Suppressor macrophage treated with lipopolysaccharide for 1 hour (primary cell): ENCODE data around the gene ZCCHC7.
"Not testable (repeated sequence)": the region's sequence is repeated elsewhere in the genome, so short reads cannot be mapped to it uniquely, and the experiment has no call there.

Experiments
- DNase-seq, 3 donors: peaks; one replicate each; pipeline ENCODE4 v3.0.0-alpha.2; 2020 to 2022

ZCCHC7 gene

DNA sequence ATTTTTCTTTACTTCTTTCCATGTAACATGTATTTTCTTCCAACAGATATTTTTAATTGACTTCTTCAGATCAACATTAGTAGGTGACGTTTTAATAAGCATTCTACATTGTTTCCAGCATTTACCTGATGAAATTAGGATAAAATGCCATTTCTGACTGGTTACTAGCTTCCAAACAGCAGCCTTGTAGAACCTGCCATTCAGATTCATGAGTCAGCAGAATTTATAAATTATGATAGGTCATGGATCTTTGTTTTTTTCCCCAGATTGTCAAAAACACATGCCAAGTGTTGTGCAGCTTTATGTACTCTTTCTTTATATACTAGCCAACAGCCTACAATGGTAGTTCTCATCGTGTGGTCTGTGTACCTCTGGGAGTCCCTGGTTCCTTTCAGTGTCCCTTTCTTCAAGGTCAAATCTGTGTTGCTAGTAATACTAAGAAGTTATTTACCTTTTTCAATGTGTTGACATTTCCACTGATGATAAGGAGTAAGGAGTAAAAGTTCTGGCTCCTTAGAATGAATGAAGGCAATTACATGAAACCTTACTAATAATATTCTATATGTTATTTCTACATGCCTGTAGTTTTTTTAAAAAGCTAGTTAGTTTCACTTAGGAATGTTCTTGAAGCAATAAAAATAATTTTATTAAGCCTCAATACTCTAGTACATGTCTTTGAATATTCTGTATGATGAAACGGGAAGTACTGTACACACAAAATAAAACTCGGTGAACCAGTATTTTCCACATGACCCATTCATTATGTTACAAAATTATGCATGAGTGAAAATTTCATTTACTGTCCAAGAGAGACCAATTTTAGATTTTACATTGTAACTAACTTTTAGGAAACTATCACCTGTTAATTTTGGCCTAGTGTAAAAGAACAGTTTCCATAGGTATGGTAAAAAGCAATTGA lies 135.8 kb downstream of the ZCCHC7 start:
- no peak for DNase-seq

DNA sequence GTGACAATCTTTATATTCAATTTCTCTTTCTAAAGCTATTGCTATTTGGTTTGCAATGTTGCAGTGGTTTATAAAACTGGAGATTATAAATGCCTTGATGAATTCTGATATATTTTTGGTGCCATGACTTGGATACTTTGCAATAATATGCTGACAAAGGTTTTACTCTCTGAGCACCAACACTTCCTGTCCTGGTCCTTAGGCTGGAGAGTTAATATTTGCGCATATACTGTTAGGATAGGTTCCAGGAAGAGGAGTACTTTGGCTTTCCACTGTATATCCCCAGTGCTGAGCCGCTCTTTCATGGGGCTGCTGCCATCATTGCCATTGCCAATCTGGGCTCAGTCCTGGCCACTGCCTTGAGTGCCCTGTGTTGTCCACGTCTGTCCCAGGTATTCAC lies 139.6 kb downstream of the ZCCHC7 start:
- DNase-seq: no peak

DNA sequence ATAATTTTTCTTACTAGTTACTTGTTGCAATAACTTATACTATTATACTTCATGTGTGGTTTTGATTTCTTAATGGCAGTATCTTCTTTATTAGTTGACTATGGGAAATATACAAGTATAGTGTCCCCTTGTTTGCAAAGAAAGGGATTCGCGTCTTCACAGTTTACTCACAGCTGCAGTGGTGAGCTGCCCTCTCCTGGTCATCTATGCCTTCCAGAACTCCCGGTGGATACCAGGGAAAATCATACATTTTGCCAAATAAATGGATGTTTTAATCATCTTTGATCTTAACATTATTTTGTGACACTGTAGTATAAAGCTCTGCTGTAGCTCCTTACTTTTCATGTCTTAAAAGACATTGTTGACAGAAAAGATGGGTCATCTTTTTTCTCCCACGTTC lies 142.0 kb downstream of the ZCCHC7 start:
- peak; percentile 35 to 41 (median 37) for DNase-seq

DNA sequence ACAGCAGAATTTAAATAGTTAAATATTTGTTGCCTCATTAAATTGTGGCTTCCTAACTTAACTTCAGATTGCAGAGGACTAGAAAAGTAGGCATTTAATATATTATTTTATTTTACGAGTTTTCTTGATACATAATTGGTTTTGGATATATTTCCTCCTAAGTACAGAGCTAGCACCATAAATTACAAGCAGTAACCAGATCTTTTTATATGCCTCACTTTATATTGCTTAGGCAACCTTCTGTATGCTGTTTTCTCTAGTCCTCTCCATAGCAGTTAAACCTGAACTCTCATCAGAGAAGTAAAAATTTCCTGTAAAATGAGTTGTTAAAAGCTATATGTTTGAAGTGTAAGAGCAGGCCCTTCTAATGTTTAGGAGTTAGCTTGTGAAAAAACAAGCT lies 144.2 kb downstream of the ZCCHC7 start:
- no peak for DNase-seq

DNA sequence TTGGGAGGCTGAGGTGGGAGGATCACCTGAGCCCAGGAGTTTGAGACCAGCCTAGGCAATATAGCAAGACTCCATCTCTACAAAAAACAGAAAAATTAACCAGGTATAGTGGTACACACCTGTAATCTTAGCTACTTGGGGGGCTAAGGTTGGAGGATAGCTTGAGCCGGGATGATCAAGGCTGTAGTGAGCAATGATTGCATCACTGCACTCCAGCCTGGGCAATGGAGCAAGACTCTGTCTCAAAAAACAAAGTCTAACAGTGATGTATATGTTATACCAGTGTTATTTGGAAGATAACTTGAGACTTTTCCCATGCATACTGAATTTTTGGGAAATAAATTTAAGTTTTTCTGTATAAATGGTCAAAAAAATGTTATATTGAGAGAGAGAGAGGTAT lies 146.3 kb downstream of the ZCCHC7 start:
- no peak for DNase-seq

DNA sequence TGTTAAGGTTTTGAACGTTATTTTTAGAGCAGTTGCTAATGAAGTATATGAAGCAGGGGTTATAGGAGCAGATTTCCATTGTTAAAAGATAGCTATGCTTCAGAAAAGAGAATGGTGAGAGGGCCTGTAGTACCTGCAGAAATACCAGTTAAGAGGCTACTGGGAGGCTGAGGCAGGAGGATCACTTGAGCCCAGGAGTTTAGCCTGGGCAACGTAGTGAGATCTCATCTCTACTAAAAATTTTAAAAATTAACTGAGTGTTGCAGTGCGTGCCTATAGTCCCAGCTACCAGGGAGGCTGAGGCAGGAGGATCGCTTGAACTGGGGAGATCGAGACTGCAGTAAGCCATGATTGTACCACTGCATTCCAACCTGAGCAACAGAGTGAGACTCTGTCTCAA lies 148.8 kb downstream of the ZCCHC7 start:
- no peak for DNase-seq

DNA sequence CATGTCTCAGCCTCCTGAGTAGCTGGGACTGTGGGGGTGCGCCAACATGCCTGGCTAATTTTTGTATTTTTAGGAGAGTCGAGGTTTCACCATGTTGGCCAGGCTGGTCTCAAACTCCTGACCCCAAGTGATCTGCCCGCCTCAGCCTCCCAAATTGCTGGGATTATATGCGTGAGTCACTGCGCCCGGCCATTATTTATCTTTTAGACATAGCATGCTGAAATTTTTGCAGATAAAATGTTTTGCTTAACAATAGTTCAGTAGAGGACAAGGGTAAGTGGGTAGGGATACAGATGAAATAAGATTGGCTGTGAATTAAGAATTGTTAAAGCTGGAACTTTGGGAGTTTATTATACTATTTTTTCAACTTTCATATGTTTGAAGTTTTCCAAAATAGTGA lies 151.3 kb downstream of the ZCCHC7 start:
- no peak for DNase-seq

DNA sequence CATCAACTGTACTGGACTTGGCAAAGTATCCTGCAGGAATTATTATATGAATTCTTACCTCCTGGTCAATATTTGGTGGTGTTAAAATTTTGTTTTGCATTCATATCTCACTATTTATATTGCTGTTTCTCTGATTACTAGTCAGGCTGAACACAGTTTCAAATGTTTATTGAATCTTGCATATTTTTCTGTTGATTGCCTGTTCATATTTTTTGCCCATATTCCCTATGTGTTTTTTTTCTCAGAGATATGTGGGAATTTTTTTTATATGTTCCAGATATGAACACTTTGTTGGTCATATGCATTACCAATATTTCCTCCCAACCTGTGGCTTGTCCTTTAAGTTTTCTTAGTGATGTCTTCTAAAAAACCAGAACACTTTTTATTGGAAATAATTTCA lies 153.2 kb downstream of the ZCCHC7 start:
- DNase-seq: no peak

DNA sequence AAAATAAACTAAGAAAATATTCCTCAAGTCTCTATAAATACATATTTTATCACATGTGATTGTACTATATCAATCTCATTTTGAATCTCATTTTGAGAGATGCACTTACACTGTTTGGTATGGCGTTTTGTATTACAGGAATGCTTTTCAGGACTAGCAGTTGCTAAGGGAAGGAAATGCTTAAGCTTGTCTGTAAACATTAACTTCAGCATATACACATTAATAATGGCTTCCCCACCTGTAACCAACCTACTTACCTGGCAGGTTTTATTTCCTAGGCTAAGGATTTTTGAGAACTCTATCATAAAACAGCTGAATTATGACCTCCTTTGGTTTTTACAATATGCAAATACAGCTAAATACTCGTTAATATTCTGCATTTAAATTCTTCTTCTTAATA lies 161.2 kb downstream of the ZCCHC7 start:
- DNase-seq: no peak

DNA sequence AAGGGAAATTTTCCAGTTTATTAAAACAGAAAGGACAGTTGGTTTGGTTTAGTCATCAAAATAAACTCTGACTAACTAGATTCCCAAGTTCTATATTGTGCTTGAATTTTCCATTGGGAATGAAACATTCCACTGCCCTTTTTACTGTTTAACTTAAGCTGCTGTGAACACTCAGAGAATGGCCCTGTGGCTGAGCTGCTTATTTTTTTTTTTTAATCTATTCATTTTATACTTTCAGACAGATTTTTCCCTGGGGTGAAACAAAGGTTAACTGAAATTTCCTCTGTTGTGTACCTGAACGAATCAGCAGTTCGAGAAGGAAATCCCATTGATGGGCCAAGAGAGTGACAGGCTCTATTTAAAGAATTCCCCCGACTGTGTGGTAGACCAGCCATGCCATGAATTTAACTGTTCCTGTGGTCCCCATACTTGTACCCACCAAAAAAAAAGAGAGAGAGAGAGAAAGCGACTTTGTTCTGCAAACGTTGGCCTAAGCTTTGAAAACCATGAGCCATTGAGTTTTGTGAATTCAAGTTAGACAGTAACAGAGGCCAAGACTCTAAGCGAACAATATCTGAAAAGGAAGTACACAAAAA lies 163.5 kb downstream of the ZCCHC7 start:
- DNase-seq: no peak

DNA sequence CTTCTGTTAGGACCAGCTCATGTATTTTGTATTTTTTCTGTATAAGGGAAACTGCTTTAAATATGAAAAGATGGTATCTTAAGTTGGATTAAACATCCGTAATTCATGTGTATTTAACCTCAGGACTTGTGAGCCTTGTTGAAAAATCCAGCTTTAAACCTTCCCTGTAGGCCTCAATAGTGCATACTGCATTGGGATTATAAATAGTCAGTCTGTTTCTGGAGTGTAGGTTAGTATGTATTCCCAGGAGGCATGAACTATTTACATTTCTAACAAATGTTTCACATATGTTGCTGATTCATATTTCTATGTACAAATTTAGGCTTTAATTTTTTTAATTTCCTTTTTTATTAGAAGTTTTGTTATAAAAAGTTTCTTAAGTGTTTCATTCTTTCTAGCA lies 164.3 kb downstream of the ZCCHC7 start:
- no peak for DNase-seq

DNA sequence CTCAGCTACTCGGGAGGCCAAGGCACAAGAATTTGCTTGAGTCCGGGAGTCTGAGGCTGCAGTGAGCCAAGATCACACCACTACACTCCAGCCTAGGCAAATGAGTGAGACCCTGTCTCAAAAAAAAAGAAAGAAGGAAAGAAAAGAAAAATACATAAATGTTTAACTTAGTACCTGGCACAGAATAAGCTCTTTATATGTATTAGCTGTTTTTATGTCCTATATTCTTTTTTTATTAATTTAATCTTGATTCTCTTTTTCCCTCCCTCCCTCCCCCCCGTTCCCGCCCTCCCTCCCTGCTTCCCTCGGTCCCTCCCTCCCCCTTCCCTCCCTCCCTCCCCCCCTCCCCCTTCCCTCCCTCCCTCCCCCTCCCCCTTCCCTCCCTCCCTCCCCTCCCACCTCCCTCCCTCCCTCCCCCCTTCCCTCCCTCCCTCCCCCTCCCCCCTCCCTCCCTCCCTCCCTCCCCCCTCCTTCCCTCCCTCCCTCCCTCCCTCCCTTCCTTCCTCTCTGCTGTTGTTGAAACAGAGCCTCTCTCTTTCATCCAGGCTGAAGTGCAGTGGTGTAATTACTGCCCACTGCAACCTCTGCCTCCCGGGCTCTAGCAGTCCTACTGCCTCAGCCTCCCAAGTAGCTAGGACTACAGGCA lies 166.3 kb downstream of the ZCCHC7 start:
- DNase-seq: no peak

DNA sequence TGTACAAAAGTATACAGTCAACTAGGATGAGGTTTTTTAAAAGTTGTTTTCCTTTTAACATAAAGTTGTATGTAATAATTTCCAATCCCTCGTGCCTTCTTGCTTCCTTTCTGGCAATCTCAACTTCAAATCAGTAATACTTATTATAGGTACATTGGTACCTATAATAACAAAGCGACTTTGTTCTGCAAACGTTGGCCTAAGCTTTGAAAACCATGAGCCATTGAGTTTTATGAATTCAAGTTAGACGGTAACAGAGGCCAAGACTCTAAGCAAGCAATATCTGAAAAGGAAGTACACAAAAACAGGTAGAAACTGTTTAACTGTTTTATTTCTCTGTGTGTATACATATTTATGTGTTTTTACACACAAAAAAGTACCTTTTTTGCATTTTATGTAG lies 166.9 kb downstream of the ZCCHC7 start:
- no peak for DNase-seq

DNA sequence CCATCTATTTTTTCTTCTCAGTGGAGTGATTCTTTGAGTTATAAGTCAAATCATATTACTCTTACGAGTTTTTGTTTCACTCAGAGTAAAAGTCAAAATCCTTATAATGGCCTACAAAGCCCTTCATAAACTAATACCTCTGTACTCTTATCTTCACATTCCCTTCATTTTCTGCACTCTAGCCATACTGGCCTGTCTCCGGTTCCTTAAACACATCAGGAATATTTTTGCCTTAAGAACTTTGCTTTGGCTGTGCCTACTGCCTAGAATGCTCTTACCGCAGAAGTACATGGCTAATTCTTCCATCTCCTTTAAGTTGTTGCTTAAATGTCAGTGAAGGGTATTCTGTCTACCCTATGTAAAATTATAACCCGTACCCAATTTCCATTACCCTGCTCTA lies 169.3 kb downstream of the ZCCHC7 start:
- no peak for DNase-seq

DNA sequence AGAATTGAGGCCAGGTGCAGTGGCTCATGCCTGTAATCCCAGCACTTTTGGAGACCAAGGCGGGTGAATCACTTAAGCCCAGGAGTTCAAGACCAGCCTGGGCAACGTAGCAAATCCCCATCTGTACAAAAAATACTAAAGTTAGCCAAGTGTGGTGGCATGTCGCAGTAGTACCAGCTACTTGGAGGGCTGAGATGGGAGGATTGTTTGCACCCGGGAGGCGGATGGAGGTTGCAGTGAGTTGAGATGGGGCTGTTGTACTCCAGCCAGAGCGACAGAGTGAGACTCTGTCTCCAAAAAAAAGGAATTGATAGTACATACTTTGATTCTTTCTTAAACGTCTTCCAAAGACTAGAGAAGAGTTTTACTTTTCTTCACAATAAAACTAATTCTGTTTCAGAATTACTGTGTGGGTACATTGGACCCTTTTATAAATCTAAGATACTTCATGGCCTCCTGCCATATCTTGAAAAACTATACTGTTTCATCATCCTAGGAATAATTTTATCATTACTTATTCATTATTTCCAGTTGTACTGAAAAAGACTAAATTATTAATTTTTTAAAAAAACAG lies 170.1 kb downstream of the ZCCHC7 start:
- DNase-seq: no peak

DNA sequence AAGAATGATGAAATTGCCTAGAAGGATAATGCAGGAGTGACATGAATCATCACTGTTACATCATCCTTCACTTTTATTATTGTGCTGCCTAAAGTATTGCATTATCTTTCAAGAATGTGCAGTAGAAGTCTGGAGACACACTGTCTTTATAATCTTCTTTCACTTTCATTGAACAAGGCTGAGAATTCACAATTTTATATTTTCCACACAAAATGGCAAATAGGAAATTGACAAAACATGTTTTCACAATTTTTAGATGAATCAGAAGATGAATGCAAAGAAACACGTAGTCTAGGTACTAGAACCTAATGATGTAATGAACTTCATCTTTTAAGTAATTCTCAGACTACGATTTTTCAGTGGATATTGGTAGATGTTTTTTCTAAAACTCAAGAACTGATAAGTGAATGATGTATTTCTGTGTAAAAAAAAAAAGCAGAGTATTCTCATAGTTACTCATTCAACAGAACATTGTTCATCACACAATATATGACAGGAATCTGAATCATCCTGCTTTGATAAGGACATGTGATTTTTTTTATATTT lies 170.6 kb downstream of the ZCCHC7 start:
- peak; percentile 51 to 81 (median 81) for DNase-seq

DNA sequence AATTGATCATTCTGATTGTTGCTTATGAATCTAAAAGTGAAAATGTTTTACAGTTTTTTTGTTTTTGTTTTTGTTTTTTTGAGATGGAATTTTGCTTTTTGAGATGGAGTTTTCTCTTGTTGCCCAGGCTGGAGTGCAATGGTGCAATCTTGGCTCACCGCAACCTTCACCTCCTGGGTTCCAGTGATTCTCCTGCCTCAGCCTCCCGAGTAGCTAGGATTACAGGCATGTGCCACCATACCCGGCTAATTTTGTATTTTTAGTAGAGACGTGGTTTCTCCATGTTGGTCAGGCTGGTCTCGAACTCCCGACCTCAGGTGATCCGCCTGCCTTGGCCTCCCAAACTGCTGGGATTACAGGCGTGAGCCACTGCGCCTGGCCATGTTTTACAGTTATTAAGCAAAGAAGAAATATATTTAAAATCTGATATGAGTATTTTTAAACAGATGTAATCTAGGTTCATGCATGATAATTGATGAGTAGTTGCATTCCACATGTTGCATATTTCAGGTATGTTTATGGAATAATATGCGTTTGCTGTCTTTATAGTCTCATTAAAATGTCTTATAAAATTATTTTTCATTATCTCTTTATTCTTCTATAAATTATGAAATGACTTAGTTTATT lies 171.4 kb downstream of the ZCCHC7 start:
- not testable (repeated sequence) for DNase-seq

DNA sequence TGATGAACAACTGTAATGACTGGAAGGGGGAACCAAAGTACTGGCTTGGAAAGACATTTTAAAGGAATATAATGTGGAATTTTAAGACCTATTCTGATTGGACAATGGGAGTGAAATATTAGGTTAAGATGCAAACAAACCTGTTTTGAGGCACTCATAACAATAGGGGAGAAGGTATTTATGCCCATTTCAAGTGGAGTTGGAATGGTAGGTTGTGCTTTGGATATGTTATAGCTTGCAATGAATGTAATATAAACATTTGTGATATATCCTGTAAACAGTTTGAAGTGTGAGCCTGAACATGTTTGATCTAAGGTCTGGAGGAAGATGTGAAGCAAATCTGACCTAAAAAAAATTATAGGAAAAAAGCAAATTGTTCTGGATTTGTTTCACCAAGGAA lies 172.5 kb downstream of the ZCCHC7 start:
- DNase-seq: no peak

DNA sequence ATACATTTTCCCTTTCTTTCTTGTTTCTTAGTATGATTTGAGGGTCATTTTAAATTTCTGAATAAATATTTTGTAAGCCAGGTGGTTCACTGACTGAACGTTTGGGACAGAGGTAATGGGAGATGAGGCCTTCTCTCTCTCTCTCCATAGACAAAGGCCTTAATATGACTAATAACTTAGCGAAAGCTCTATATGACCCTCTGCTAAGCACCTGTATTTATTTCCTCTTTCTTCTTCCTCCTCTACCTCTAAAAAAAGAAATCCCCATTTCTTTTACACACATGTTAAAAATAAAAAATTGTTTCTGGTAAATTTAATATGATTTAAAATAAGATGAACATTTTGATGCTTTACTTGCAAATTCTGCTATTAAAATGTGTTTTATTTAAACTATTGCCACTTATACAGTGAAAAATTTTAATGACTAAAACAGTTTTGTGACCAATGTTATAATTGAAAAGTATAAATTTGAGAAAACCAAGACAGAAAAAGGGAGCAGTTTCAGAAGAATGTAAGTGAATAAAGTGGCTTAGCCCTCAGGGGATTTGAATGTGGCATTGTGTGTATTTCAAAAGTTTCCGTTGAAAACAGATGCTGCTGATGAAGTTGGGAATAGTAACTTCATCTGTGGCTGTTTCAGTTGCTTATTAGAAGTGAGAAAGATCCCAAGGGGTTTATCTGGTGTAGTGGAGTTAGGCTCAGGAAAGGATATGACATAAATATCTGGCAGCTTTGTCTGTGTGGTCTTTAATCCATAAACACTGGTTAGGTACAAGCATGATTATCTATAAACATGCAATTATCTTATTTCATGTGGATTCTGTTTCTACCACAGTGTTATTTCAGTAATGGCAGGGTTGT lies 173.5 kb downstream of the ZCCHC7 start:
- DNase-seq: no peak

DNA sequence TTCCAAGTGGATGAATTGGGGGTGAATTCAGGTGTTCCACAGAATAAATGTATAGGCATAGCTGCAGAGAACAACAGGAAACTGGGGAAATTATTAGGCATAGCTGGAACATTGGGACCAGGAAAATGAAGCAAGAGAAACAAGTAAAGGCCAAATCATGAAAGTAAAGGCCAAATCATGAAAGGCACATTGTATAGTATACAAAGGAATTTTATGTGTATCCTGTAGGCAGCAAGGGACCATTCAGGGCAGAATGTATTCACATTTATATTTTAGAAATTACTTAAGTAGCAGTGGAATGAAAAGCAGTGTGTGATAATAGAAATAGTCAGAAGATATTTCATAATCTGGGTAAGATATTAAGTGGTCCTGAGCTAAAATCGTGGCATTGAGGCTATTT lies 174.8 kb downstream of the ZCCHC7 start:
- DNase-seq: no peak

DNA sequence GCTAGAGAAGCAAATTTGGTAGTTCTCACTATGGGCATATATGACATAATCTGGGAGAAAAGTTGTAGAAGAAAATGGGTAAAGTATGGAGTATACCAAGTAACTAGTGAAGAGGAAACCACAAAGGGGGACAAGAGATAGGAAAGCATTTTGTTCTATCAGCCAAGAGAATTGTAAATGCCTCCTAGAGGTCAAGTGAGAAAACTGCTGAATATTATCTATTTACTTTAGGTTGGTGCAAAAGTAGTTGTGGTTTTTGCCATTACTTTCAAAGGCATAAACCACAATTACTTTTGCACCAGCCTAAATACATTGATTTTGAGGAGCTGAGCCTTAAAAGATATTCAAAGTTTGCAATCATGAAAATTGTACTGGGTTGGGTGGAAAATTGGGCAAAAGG lies 175.4 kb downstream of the ZCCHC7 start:
- DNase-seq: no peak

DNA sequence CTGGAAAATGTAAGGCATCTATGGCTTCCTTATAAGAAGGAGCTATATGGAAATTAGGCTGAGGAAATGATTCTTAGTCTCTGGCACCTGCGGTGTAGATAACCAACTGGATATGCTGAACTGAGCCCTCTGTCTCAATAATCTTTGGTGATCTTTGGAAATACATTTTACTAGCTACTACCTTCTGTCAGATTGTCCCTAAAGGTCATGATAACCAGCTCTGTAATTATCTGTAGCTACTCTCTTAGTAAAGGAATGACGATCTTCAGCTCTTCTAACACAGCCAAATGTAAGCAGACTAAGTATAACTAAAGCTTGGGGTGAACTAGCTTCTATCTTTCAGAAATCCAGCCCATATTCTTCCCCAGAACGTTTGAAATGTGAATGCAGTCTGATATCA lies 177.2 kb downstream of the ZCCHC7 start:
- DNase-seq: no peak
